ENCODE measurements around the gene TACC3.

TACC3 gene

DNA sequence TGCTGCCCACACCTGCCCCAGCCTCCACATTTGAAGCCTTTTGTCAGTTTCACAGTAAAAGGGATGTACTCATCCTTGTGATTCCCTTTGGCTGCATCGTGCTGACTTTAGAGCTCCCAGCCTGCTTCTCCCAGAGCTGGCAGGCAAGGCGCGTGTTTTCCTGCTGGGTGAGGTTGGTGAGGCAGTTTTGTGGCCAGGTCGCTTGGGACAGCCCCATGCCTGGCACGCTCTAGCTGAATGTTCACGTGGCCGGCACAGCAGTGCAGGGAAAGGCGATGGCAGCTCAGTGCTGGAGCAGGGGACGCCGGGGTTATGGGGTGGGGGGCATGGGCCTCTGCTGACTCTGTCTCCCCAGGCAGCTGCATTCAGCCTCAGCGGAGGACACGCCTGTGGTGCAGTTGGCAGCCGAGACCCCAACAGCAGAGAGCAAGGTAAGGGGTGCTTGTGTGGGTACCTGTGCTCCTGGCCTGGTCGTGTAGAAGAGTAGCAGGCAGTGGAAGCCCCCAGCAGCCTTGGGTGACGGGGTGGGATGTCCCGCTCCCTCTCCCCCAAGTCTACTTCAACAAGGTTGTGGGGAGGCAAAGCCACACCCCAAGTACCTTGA, 9.3 kb downstream of the TACC3 start:
- DNase-seq = no peak
- Histone ChIP-seq H2BK15ac (ENCODE audit: low read depth, poor library complexity, severe bottlenecking) (no peak overlapping the region), H3K4me1 (ENCODE audit: control insufficient read depth, insufficient read depth, low read depth, low read length) (peaks cover 46% of the 10 kb centered on the region), H2AK5ac (ENCODE audit: low read length, severe bottlenecking) (peak overlapping the region; percentile 93), H3K79me1 (replicated peaks; ENCODE audit: low read length, poor library complexity, severe bottlenecking) (peaks cover 25% of the 10 kb centered on the region), H3K4ac (ENCODE audit: low read depth in 1 of 2, low read length in 2 of 2) (no peak overlapping the region), H4K91ac (ENCODE audit: low read length) (no peak overlapping the region), H2BK5ac (ENCODE audit: low read depth, low read length, poor library complexity, severe bottlenecking) (no peak overlapping the region), H3K14ac (ENCODE audit: low read length in 2 of 2) (no peak overlapping the region), H3K23ac (ENCODE audit: low read length in 2 of 2) (no peak overlapping the region), H2BK120ac (ENCODE audit: low read depth, low read length) (no peak overlapping the region), H3K27ac (ENCODE audit: low read length, poor library complexity, severe bottlenecking) (no peak overlapping the region), H3K27me3 (ENCODE audit: control insufficient read depth in 1 of 2, insufficient read depth in 1 of 2, low read length in 2 of 2) (no peaks in the 10 kb centered on the region), H3K4me2 (ENCODE audit: low read length, poor library complexity, severe bottlenecking) (no peak overlapping the region), H2AFZ (ENCODE audit: low read depth, low read length) (no peak overlapping the region), H3K9ac (ENCODE audit: low read length) (no peak overlapping the region), H3K18ac (ENCODE audit: low read depth in 1 of 2, low read length in 2 of 2) (no peak overlapping the region), H3K4me3 (ENCODE audit: insufficient read depth in 1 of 2, low read depth in 1 of 2, low read length in 2 of 2) (no peak overlapping the region), H3K9me3 (ENCODE audit: control insufficient read depth, low read length) (no peaks in the 10 kb centered on the region), H3K36me3 (ENCODE audit: control insufficient read depth in 1 of 2, insufficient read depth in 2 of 2, low read depth in 1 of 2, low read length in 2 of 2) (peaks cover 40 to 46% of the 10 kb centered on the region in 2 experiments), H4K8ac (ENCODE audit: low read length) (peak overlapping the region; percentile 24), H2BK12ac (ENCODE audit: low read length in 2 of 2) (no peak overlapping the region)
- 93% methylated on average over 15 of the region's 16 CpGs for WGBS

- Histone ChIP-seq H3K27ac (ENCODE audit: low read length, poor library complexity, severe bottlenecking) (no peak overlapping the region), H3K14ac (ENCODE audit: low read length in 2 of 2) (no peak overlapping the region), H3K4me1 (ENCODE audit: control insufficient read depth, insufficient read depth, low read depth, low read length) (peaks cover 40% of the 10 kb centered on the region), H3K18ac (ENCODE audit: low read depth in 1 of 2, low read length in 2 of 2) (no peak overlapping the region), H2AK5ac (ENCODE audit: low read length, severe bottlenecking) (no peak overlapping the region), H3K9ac (ENCODE audit: low read length) (no peak overlapping the region), H3K27me3 (ENCODE audit: control insufficient read depth in 1 of 2, insufficient read depth in 1 of 2, low read length in 2 of 2) (no peaks in the 10 kb centered on the region), H4K91ac (ENCODE audit: low read length) (no peak overlapping the region), H3K79me1 (replicated peaks; ENCODE audit: low read length, poor library complexity, severe bottlenecking) (peaks cover 20% of the 10 kb centered on the region), H2BK120ac (ENCODE audit: low read depth, low read length) (no peak overlapping the region), H3K4me2 (ENCODE audit: low read length, poor library complexity, severe bottlenecking) (no peak overlapping the region), H3K9me3 (ENCODE audit: control insufficient read depth, low read length) (no peaks in the 10 kb centered on the region), H2AFZ (ENCODE audit: low read depth, low read length) (no peak overlapping the region), H2BK15ac (ENCODE audit: low read depth, poor library complexity, severe bottlenecking) (no peak overlapping the region), H3K4ac (ENCODE audit: low read depth in 1 of 2, low read length in 2 of 2) (no peak overlapping the region), H3K4me3 (ENCODE audit: insufficient read depth in 1 of 2, low read depth in 1 of 2, low read length in 2 of 2) (no peak overlapping the region), H2BK12ac (ENCODE audit: low read length in 2 of 2) (no peak overlapping the region), H3K23ac (ENCODE audit: low read length in 2 of 2) (no peak overlapping the region), H2BK5ac (ENCODE audit: low read depth, low read length, poor library complexity, severe bottlenecking) (no peak overlapping the region), H3K36me3 (ENCODE audit: control insufficient read depth in 1 of 2, insufficient read depth in 2 of 2, low read depth in 1 of 2, low read length in 2 of 2) (peaks cover 40 to 51% of the 10 kb centered on the region in 2 experiments), H4K8ac (ENCODE audit: low read length) (no peak overlapping the region)
- no peak for DNase-seq
- WGBS = 95% methylated on average over 10 of the region's 10 CpGs
Observed at GRCh38 chr4:1731180-1731579, 9.9 kb downstream of the TACC3 start.

GRCh38 chr4:1732911-1733310, 11.6 kb downstream of the TACC3 start:
- Histone ChIP-seq H3K36me3 (ENCODE audit: control insufficient read depth in 1 of 2, insufficient read depth in 2 of 2, low read depth in 1 of 2, low read length in 2 of 2) (peaks cover 56 to 66% of the 10 kb centered on the region in 2 experiments), H2BK120ac (ENCODE audit: low read depth, low read length) (no peak overlapping the region), H3K4me2 (ENCODE audit: low read length, poor library complexity, severe bottlenecking) (no peak overlapping the region), H3K4me1 (ENCODE audit: control insufficient read depth, insufficient read depth, low read depth, low read length) (peaks cover 30% of the 10 kb centered on the region), H3K14ac (ENCODE audit: low read length in 2 of 2) (no peak overlapping the region), H2AFZ (ENCODE audit: low read depth, low read length) (no peak overlapping the region), H3K9ac (ENCODE audit: low read length) (no peak overlapping the region), H3K79me1 (replicated peaks; ENCODE audit: low read length, poor library complexity, severe bottlenecking) (peaks cover 35% of the 10 kb centered on the region), H2BK5ac (ENCODE audit: low read depth, low read length, poor library complexity, severe bottlenecking) (no peak overlapping the region), H3K23ac (ENCODE audit: low read length in 2 of 2) (no peak overlapping the region), H3K9me3 (ENCODE audit: control insufficient read depth, low read length) (peaks cover 12% of the 10 kb centered on the region), H2AK5ac (ENCODE audit: low read length, severe bottlenecking) (no peak overlapping the region), H3K18ac (ENCODE audit: low read depth in 1 of 2, low read length in 2 of 2) (no peak overlapping the region), H3K4me3 (ENCODE audit: insufficient read depth in 1 of 2, low read depth in 1 of 2, low read length in 2 of 2) (no peak overlapping the region), H3K27ac (ENCODE audit: low read length, poor library complexity, severe bottlenecking) (no peak overlapping the region), H4K8ac (ENCODE audit: low read length) (no peak overlapping the region), H4K91ac (ENCODE audit: low read length) (no peak overlapping the region), H3K4ac (ENCODE audit: low read depth in 1 of 2, low read length in 2 of 2) (no peak overlapping the region), H2BK12ac (ENCODE audit: low read length in 2 of 2) (no peak overlapping the region), H3K27me3 (ENCODE audit: control insufficient read depth in 1 of 2, insufficient read depth in 1 of 2, low read length in 2 of 2) (no peaks in the 10 kb centered on the region), H2BK15ac (ENCODE audit: low read depth, poor library complexity, severe bottlenecking) (no peak overlapping the region)
- DNase-seq = no peak
- WGBS = 97% methylated on average over 10 of the region's 10 CpGs

GRCh38 chr4:1735215-1735614, 13.9 kb downstream of the TACC3 start:
- no peak overlapping the region for H4K8ac ChIP-seq (ENCODE audit: low read length)
- H2BK5ac ChIP-seq (ENCODE audit: low read depth, low read length, poor library complexity, severe bottlenecking) = no peak overlapping the region
- H3K79me1 ChIP-seq (replicated peaks; ENCODE audit: low read length, poor library complexity, severe bottlenecking) = peaks cover 41% of the 10 kb centered on the region
- H2AK5ac ChIP-seq (ENCODE audit: low read length, severe bottlenecking) = no peak overlapping the region
- no peak overlapping the region for H3K4ac ChIP-seq (ENCODE audit: low read depth in 1 of 2, low read length in 2 of 2)
- H3K36me3 ChIP-seq (ENCODE audit: control insufficient read depth in 1 of 2, insufficient read depth in 2 of 2, low read depth in 1 of 2, low read length in 2 of 2) = peaks cover 62 to 65% of the 10 kb centered on the region in 2 experiments
- H3K9ac ChIP-seq (ENCODE audit: low read length) = no peak overlapping the region
- H2BK15ac ChIP-seq (ENCODE audit: low read depth, poor library complexity, severe bottlenecking) = no peak overlapping the region
- H3K18ac ChIP-seq (ENCODE audit: low read depth in 1 of 2, low read length in 2 of 2) = no peak overlapping the region
- H3K4me3 ChIP-seq (ENCODE audit: insufficient read depth in 1 of 2, low read depth in 1 of 2, low read length in 2 of 2) = no peak overlapping the region
- H2BK12ac ChIP-seq (ENCODE audit: low read length in 2 of 2) = no peak overlapping the region
- no peak overlapping the region for H3K14ac ChIP-seq (ENCODE audit: low read length in 2 of 2)
- no peak overlapping the region for H2AFZ ChIP-seq (ENCODE audit: low read depth, low read length)
- H3K4me1 ChIP-seq (ENCODE audit: control insufficient read depth, insufficient read depth, low read depth, low read length) = peaks cover 13% of the 10 kb centered on the region
- WGBS = 94% methylated on average over 20 of the region's 20 CpGs
- peaks cover 25% of the 10 kb centered on the region for H3K9me3 ChIP-seq (ENCODE audit: control insufficient read depth, low read length)
- H3K4me2 ChIP-seq (ENCODE audit: low read length, poor library complexity, severe bottlenecking) = no peak overlapping the region
- no peak for DNase-seq
- H3K27me3 ChIP-seq (ENCODE audit: control insufficient read depth in 1 of 2, insufficient read depth in 1 of 2, low read length in 2 of 2) = no peaks in the 10 kb centered on the region
- H3K27ac ChIP-seq (ENCODE audit: low read length, poor library complexity, severe bottlenecking) = no peak overlapping the region
- H3K23ac ChIP-seq (ENCODE audit: low read length in 2 of 2) = no peak overlapping the region
- H2BK120ac ChIP-seq (ENCODE audit: low read depth, low read length) = no peak overlapping the region
- H4K91ac ChIP-seq (ENCODE audit: low read length) = no peak overlapping the region

Data from mesenchymal stem cell (in vitro differentiated cells and primary cell).